Measurements from ENCODE around the gene BORCS6. TPM values are rescaled to one million over a fixed set of nuclear protein-coding genes. Genes with fewer than 3 reads are reported as not detected.
"Not testable (repeated sequence)": the region's sequence is repeated elsewhere in the genome, so short reads cannot be mapped to it uniquely, and the experiment has no call there.

BORCS6 gene
- total RNA-seq, 2 experiments from 2014 or later = 4.0 to 4.3 TPM

- intact Hi-C loops (cut with micrococcal nuclease) = loop anchor here (1.0 to 5.0 kb wide), 3 partner anchors 30 to 299 kb away; partner anchors contain the start of gene CHD3
Measured at GRCh38 chr17:8185582-8186445, 4.2 kb downstream of the BORCS6 start.

GRCh38 chr17:8176998-8177731 lies 12.8 kb downstream of the BORCS6 start:
- H3K4me1 Mint-ChIP-seq (ENCODE audit: low read depth) = peaks cover 37% of the 10 kb centered on the region
- H3K27me3 Mint-ChIP-seq (ENCODE audit: low read depth) = peaks cover 4% of the 10 kb centered on the region
- no peaks in the 10 kb centered on the region for H3K9me3 Mint-ChIP-seq
- H3K4me3 Mint-ChIP-seq = peak overlapping the region; percentile 93
- H3K36me3 Mint-ChIP-seq (ENCODE audit: low read depth) = peaks cover 4% of the 10 kb centered on the region
- H3K27ac Mint-ChIP-seq = no peak overlapping the region
- CTCF ChIA-PET = interaction anchor here (0.7 to 1.3 kb wide), 3 partner anchors 9 to 57 kb away, joined by 3 read pairs; no protein-coding TSS in a partner anchor
- DNase-seq = no peak
- intact Hi-C loops (cut with micrococcal nuclease) = no loop called here

More at GRCh38 chr17:8185582-8186445, 4.2 kb downstream of the BORCS6 start:
- no peaks in the 10 kb centered on the region for H3K9me3 Mint-ChIP-seq
- H3K36me3 Mint-ChIP-seq (ENCODE audit: low read depth) = no peaks in the 10 kb centered on the region
- DNase-seq = peak; percentile 95
- peaks cover 8% of the 10 kb centered on the region for H3K4me1 Mint-ChIP-seq (ENCODE audit: low read depth)
- H3K4me3 Mint-ChIP-seq = no peak overlapping the region
- H3K27me3 Mint-ChIP-seq (ENCODE audit: low read depth) = no peaks in the 10 kb centered on the region
- no peak overlapping the region for H3K27ac Mint-ChIP-seq
- CTCF ChIA-PET = interaction anchor here (0.8 to 2.4 kb wide), 3 partner anchors 9 to 67 kb away, joined by 3 to 7 read pairs (median 3); no protein-coding TSS in a partner anchor

DNA sequence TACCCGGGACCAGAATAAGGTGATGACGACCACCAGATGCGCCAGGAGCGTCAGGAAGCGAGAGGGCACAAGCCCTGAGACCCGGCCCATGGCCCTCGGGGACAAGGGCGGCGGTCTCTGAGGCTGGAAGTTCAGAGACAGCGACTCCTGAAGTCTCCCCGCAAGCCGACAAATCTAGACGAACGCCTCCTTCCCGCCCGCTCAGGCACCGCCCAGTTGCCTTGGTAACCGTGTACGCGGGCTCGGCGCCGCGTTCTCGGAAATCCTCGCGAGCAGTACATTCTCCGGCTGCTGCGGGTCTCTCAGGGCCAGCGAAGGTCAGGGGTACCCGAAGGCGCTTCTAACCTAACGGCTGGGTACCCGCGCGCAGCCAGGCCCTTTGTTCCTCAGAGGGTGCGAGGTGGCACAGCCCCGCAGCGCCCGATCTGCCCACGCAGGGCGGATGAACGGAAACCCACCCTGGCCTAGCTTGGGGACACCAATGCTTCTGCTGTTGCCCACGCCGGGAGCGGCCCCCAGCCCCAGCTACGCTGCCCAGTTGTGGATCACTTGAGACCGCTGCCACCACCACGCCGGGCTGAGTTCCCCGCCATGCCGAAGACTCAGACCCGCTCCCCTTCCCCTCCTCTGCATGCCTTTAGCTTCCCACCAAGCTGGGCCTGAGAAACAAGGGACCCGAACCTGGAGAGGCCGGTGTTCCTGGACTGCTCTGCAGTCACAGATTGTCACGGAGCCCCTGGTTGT lies 13.6 kb downstream of the BORCS6 start, which contains the start of gene TMEM107:
Gene TMEM107, minus strand, starts transcription at position 184 of the 744 bp plus-strand sequence. Its CDS starts 94 bp downstream, at position 90.
- Mint-ChIP-seq H3K4me1 (ENCODE audit: low read depth) (peaks cover 37% of the 10 kb centered on the region), H3K27me3 (ENCODE audit: low read depth) (peaks cover 4% of the 10 kb centered on the region), H3K27ac (peak within 1 kb of the TSS; percentile 88), H3K9me3 (no peaks in the 10 kb centered on the region), H3K36me3 (ENCODE audit: low read depth) (peaks cover 4% of the 10 kb centered on the region), H3K4me3 (peak within 1 kb of the TSS; percentile 93)
- peak; percentile 94 for DNase-seq
- CTCF ChIA-PET = interaction anchor here (0.7 to 1.3 kb wide), 2 partner anchors 9 to 47 kb away, joined by 3 read pairs; no protein-coding TSS in a partner anchor
- intact Hi-C loops (cut with micrococcal nuclease) = no loop called here

GRCh38 chr17:8175795-8176196 lies 14.2 kb downstream of the BORCS6 start:
- Mint-ChIP-seq H3K4me1 (ENCODE audit: low read depth) (peaks cover 37% of the 10 kb centered on the region), H3K4me3 (peak overlapping the region; percentile 93), H3K27me3 (ENCODE audit: low read depth) (peaks cover 4% of the 10 kb centered on the region), H3K9me3 (no peaks in the 10 kb centered on the region), H3K36me3 (ENCODE audit: low read depth) (peaks cover 4% of the 10 kb centered on the region), H3K27ac (peak overlapping the region; percentile 88)
- DNase-seq = peak; percentile 38
- CTCF ChIA-PET = interaction anchor here (0.6 to 0.8 kb wide), 2 partner anchors 9 to 43 kb away, joined by 3 read pairs; no protein-coding TSS in a partner anchor
- intact Hi-C loops (cut with micrococcal nuclease) = no loop called here

GRCh38 chr17:8173871-8174322 lies 16.1 kb downstream of the BORCS6 start:
- H3K4me3 Mint-ChIP-seq = peak overlapping the region; percentile 69
- DNase-seq = no peak
- H3K36me3 Mint-ChIP-seq (ENCODE audit: low read depth) = peaks cover 4% of the 10 kb centered on the region
- H3K9me3 Mint-ChIP-seq = no peaks in the 10 kb centered on the region
- CTCF ChIA-PET = interaction anchor here (0.7 to 1.2 kb wide), 3 partner anchors 10 to 487 kb away, joined by 3 to 4 read pairs (median 3); no protein-coding TSS in a partner anchor
- intact Hi-C loops (cut with micrococcal nuclease) = loop anchor here (1.0 to 5.0 kb wide), 6 partner anchors 10 to 102 kb away; no protein-coding TSS in a partner anchor
- H3K4me1 Mint-ChIP-seq (ENCODE audit: low read depth) = peaks cover 37% of the 10 kb centered on the region
- H3K27me3 Mint-ChIP-seq (ENCODE audit: low read depth) = peaks cover 4% of the 10 kb centered on the region
- H3K27ac Mint-ChIP-seq = peak overlapping the region; percentile 100

DNA sequence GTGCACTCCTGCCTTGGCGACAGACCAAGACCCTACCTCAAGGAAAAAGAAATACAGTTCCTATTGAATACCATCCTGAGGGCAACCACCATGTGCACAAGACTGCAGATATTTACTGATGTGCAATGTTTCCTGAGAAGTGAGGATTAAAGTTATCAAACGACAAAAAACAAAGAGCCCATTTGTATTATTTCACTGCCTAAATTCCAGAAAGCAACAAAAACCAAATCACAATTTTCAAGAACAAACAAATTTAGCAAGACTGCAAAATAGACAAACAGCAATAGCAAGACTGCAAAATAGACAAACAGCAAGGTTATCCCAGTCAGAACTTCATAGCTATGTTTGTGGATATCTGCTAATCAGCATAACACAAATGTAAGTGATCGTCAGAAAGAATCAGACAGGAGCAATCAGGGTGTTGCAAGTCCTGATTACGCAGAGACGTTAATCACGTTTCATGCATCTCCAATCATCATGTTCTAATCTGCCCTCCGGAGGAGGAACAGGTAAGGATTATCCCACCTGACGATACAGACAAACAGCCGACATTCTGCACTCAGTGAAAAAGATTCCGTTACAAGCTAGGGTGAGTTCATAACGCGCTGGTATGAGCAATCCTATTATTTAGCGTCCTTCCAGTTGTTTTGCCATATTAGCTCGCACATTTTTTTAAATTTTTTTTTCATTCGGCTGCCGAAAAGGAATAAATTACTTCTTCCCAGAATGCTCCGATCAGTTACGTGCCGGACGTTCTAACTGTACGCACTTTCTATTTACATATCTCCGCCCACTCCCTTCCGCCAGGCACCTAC lies 16.7 kb downstream of the BORCS6 start:
- Mint-ChIP-seq H3K9me3 (no peaks in the 10 kb centered on the region), H3K4me1 (ENCODE audit: low read depth) (peaks cover 40% of the 10 kb centered on the region), H3K27me3 (ENCODE audit: low read depth) (peaks cover 4% of the 10 kb centered on the region), H3K4me3 (peak overlapping the region; percentile 69), H3K36me3 (ENCODE audit: low read depth) (peaks cover 4% of the 10 kb centered on the region), H3K27ac (peak overlapping the region; percentile 100)
- intact Hi-C loops (cut with micrococcal nuclease) = loop anchor here (1.0 to 5.0 kb wide), 6 partner anchors 9 to 101 kb away; no protein-coding TSS in a partner anchor
- DNase-seq = peak; percentile 90
- CTCF ChIA-PET = interaction anchor here (0.7 to 1.2 kb wide), 3 partner anchors 9 to 487 kb away, joined by 3 to 4 read pairs (median 3); no protein-coding TSS in a partner anchor

DNA sequence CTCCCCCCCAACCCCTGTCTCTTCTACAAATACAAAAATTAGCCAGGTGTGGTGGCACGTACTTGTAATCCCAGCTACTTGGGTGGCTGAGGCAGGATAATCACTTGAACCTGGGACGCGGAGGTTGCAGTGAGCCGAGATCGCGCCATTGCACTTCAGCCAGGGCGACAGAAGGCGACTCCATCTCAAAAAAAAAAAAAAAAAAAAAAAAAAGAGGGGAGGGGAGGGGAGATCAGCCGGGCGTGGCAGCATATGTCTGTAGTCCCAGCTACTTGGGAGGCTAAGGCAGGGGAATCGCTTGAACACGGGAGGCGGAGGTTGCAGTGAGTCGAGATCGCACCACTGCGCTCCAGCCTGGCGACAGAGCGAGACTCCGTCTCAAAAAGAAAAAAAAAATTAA lies 19.8 kb downstream of the BORCS6 start:
- H3K27ac Mint-ChIP-seq; H3K27me3 Mint-ChIP-seq (ENCODE audit: low read depth); H3K36me3 Mint-ChIP-seq (ENCODE audit: low read depth); H3K9me3 Mint-ChIP-seq; DNase-seq; H3K4me3 Mint-ChIP-seq: not testable (repeated sequence)
- H3K4me1 Mint-ChIP-seq (ENCODE audit: low read depth) = peaks cover 32% of the 10 kb centered on the region
- CTCF ChIA-PET = interaction anchor here (1.4 kb wide), 1 partner anchor 11 kb away, joined by 3 read pairs; no protein-coding TSS in a partner anchor
- intact Hi-C loops (cut with micrococcal nuclease) = loop anchor here (5.0 kb wide), 1 partner anchor 98 kb away; no protein-coding TSS in a partner anchor

- H3K27me3 Mint-ChIP-seq (ENCODE audit: low read depth) = no peaks in the 10 kb centered on the region
- H3K36me3 Mint-ChIP-seq (ENCODE audit: low read depth) = no peaks in the 10 kb centered on the region
- H3K4me1 Mint-ChIP-seq (ENCODE audit: low read depth) = peaks cover 33% of the 10 kb centered on the region
- CTCF ChIA-PET = interaction anchor here (0.6 to 0.8 kb wide), 3 partner anchors 8 to 47 kb away, joined by 3 read pairs; no protein-coding TSS in a partner anchor
- DNase-seq = no peak
- H3K4me3 Mint-ChIP-seq = no peak overlapping the region
- H3K9me3 Mint-ChIP-seq = no peaks in the 10 kb centered on the region
- intact Hi-C loops (cut with micrococcal nuclease) = no loop called here
- no peak overlapping the region for H3K27ac Mint-ChIP-seq
Measured at GRCh38 chr17:8167526-8167925, 22.5 kb downstream of the BORCS6 start.

DNA sequence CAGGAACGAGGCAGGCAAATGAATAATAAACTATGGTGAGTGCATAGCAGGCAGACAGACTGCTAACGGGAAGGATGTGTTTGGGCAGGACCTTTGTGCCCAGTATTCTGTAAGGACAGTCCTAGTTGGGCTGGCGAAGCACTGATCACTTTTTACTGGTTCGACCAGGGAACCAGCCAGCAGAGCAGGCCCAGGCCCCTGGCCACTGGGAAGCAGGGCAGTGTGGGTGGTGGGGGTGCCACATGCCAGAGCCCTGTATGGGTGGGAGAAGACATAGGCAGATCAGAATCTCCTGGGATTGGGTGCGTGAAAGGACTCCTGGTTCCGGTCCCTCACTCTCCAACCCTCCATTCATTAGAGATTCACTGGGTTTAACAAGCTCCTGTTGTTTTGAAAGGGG lies 23.2 kb downstream of the BORCS6 start:
- Mint-ChIP-seq H3K4me3 (no peak overlapping the region), H3K27me3 (ENCODE audit: low read depth) (no peaks in the 10 kb centered on the region), H3K9me3 (no peaks in the 10 kb centered on the region), H3K4me1 (ENCODE audit: low read depth) (peaks cover 32% of the 10 kb centered on the region), H3K27ac (no peak overlapping the region), H3K36me3 (ENCODE audit: low read depth) (peaks cover 3% of the 10 kb centered on the region)
- intact Hi-C loops (cut with micrococcal nuclease) = no loop called here
- no peak for DNase-seq
- CTCF ChIA-PET = interaction anchor here (0.6 to 0.8 kb wide), 2 partner anchors 8 to 9 kb away, joined by 3 read pairs; no protein-coding TSS in a partner anchor

GRCh38 chr17:8164815-8165131 lies 25.2 kb downstream of the BORCS6 start:
- H3K9me3 Mint-ChIP-seq = no peaks in the 10 kb centered on the region
- peaks cover 51% of the 10 kb centered on the region for H3K4me1 Mint-ChIP-seq (ENCODE audit: low read depth)
- H3K4me3 Mint-ChIP-seq = peak overlapping the region; percentile 82
- no peaks in the 10 kb centered on the region for H3K27me3 Mint-ChIP-seq (ENCODE audit: low read depth)
- intact Hi-C loops (cut with micrococcal nuclease) = loop anchor here (1.0 kb wide), 2 partner anchors 8 to 9 kb away; no protein-coding TSS in a partner anchor
- H3K36me3 Mint-ChIP-seq (ENCODE audit: low read depth) = peaks cover 14% of the 10 kb centered on the region
- peak overlapping the region; percentile 97 for H3K27ac Mint-ChIP-seq
- DNase-seq = peak; percentile 45
- CTCF ChIA-PET = interaction anchor here (1.1 to 1.6 kb wide), 3 partner anchors 9 to 26 kb away, joined by 4 to 9 read pairs (median 4); no protein-coding TSS in a partner anchor

Data from activated naive CD4-positive, alpha-beta T cell treated with anti-CD3 and anti-CD28 coated beads for 36 hours (primary cell).